Upper lobe of right lung (tissue), 1 donor: ENCODE data around the gene IFNAR1. TPM values are rescaled to one million over a fixed set of nuclear protein-coding genes. Genes with fewer than 3 reads are reported as not detected.
"Not testable (repeated sequence)": the region's sequence is repeated elsewhere in the genome, so short reads cannot be mapped to it uniquely, and the experiment has no call there.

ENCODE experiments used
- ATAC-seq: fragments of 200-7000 bp; cut with Tn5 transposase; one replicate; pipeline ENCODE4 v1.9.1; 2020; ENCODE audit warnings: mild to moderate bottlenecking, moderate library complexity
- DNase-seq: peaks from one replicate; pipeline ENCODE4 v3.0.0-alpha.2; 2020
- H3K27ac ChIP-seq: fragments of 200-600 bp; one replicate; pipeline ENCODE4 v1.8.0; 2022
- H3K27me3 ChIP-seq: fragments of 200-600 bp; one replicate; pipeline ENCODE4 v1.8.0; 2022; ENCODE audit warnings: mild to moderate bottlenecking
- H3K36me3 ChIP-seq: fragments of 200-600 bp; one replicate; pipeline ENCODE4 v1.8.0; 2022
- H3K4me1 ChIP-seq: fragments of 200-600 bp; one replicate; pipeline ENCODE4 v1.8.0; 2022
- H3K4me3 ChIP-seq: fragments of 200-600 bp; one replicate; pipeline ENCODE4 v1.8.0; 2022; ENCODE audit warnings: mild to moderate bottlenecking
- H3K9me3 ChIP-seq: fragments of 200-600 bp; one replicate; pipeline ENCODE4 v1.8.0; 2022
- intact Hi-C: fragments of 100-400 bp; cut with DNase I; formaldehyde crosslinking; loops from one replicate; pipeline ENCODE4 v1.11.0; 2022
- total RNA-seq: library from RNA; stranded (reverse); fragmentation: NEBNext Ultra II Directional; extraction: Animal tissue kit (Norgen Biotek cat#: 25700); gene quantifications from one replicate; pipeline ENCODE4 v1.2.1, GENCODE V29; 2021
- TF ChIP-seq, protein P1 (sequence below): fragments of 200-600 bp; IDR thresholded peaks from one replicate; pipeline ENCODE4 v1.8.0; 2022; ENCODE audit warnings: antibody characterized with exemption
- donor health status: DM: no; HTN: yes; CAD: no; lungs with severe emphysema.

Gene IFNAR1
- total RNA-seq, 1 donor from 2014 or later: 72.1 TPM

DNA sequence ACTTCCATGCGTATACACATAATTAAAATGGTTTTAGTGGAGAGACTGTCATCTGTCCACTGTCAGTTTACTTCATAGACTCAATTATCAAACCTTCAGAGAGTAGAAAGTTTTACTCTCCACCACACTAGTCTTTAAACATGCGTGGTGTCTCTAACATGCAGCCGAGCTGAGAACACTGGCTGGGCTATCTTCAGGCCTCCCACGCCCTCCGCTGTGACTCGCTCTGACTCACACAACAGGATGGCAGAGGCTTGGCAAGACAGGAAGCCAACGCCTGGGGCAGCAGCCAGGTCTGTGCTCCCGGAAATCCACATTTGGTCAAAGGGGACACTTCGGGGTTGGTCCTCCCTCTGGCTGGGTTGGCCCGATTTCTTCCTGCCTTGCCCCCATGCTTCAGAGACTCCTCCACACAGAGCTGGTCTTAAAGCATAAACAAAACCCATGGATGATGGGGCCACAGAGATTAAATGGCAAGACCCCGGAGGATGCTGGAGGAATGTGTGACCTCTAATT, 55.8 kb downstream of the IFNAR1 start:
- TF ChIP-seq, protein P1, sequence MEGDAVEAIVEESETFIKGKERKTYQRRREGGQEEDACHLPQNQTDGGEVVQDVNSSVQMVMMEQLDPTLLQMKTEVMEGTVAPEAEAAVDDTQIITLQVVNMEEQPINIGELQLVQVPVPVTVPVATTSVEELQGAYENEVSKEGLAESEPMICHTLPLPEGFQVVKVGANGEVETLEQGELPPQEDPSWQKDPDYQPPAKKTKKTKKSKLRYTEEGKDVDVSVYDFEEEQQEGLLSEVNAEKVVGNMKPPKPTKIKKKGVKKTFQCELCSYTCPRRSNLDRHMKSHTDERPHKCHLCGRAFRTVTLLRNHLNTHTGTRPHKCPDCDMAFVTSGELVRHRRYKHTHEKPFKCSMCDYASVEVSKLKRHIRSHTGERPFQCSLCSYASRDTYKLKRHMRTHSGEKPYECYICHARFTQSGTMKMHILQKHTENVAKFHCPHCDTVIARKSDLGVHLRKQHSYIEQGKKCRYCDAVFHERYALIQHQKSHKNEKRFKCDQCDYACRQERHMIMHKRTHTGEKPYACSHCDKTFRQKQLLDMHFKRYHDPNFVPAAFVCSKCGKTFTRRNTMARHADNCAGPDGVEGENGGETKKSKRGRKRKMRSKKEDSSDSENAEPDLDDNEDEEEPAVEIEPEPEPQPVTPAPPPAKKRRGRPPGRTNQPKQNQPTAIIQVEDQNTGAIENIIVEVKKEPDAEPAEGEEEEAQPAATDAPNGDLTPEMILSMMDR: no peak
- Histone ChIP-seq H3K9me3 (no peaks in the 10 kb centered on the region), H3K27me3 (no peaks in the 10 kb centered on the region), H3K36me3 (no peaks in the 10 kb centered on the region), H3K4me3 (no peak overlapping the region), H3K4me1 (peaks cover 44% of the 10 kb centered on the region), H3K27ac (peak overlapping the region; percentile 81)
- peak; percentile 96 for ATAC-seq
- intact Hi-C loops: no loop called here
- DNase-seq: peak; percentile 94

DNA sequence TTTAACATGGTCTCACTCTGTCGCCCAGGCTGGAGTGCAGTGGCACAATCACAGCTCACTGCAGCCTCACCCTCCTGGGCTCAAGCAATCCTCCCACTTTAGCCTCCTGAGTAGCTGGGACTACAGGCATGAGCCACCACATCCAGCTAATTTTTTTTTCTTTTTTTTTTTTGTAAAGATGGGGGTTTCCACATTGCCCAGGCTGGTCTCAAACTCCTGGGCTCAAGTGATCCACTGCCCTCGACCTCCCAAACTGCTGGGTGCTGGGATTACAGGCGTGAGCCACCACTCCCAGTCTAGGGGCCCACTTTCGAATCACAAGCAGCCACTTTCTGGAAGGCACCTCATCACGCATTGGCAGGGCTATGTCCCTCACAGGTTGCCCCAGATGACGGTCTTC, 56.6 kb downstream of the IFNAR1 start:
- peaks cover 44% of the 10 kb centered on the region for H3K4me1 ChIP-seq
- intact Hi-C loops: not testable (repeated sequence)

DNA sequence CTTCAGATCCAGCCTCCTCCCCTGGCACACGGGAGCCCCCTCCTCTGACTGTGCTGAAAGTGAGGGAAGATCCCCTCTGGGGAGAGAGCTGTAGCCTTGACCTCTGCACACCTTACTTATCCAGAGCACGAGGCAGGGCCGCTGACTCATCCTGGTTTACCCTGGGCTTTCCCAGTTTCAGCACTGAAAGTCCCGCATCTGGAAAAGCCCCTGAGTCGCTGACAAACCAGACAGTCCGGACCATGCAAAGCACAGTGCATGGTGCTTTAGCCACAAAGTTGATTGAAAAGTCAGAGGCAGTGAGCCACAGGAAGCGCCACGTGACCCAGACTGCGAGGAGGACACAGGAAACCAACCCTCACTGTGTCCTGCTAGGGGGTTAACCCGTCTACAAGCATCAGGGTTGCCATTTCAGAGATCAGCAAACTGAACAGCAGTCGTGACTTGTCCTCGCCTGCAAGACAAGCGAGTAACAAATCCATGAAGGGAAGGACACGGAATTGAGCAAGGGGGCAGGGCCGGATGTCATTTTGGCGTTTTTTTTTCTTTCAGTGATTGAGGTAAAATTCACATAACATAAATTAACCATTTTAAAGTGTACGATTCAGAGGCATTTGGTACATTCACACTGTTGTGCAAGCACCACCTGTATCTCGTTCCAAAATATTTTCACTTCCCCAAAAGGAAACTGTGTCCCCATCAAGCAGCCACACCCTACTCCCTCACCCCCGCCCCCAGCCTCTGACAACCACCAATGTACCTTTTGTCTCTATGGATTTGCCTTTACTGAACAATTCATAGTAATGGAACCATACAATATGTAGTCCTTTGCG, 58.5 kb downstream of the IFNAR1 start:
- intact Hi-C loops: no loop called here
- peak overlapping the region; percentile 37 for H3K4me3 ChIP-seq

More for the DNA sequence above, 56.6 kb downstream of the IFNAR1 start:
- H3K27me3 ChIP-seq, H3K9me3 ChIP-seq, H3K36me3 ChIP-seq, DNase-seq, H3K27ac ChIP-seq, H3K4me3 ChIP-seq, ATAC-seq: not testable (repeated sequence)

DNA sequence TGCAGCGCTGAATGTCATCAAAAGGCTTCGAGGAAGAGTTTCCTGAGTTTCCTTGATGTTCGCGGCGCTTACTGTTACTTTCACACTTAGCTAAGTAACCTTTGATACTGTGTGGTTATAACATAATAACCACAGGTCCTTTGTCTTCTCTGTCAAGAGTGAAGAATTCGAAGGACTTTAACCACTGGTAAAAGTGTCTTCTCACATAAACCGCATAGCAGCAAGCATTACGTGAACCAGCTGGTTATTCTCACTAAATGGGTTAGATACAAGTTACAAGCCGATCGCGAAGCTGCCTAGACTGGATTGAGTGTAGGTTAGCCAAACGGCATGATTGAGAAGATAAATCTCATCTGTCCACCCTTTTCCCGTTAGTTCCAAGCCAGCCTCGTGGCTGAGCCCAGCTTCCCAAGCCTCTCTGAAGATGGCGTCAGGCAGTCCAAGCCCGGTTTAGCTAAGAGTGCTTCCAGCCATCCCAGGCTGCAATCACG, 60.1 kb downstream of the IFNAR1 start:
- H3K36me3 ChIP-seq: no peaks in the 10 kb centered on the region
- H3K27ac ChIP-seq: no peak overlapping the region
- TF ChIP-seq, protein P1: no peak
- intact Hi-C loops: no loop called here
- no peaks in the 10 kb centered on the region for H3K27me3 ChIP-seq
- no peak overlapping the region for H3K4me3 ChIP-seq
- DNase-seq: no peak
- H3K4me1 ChIP-seq: peaks cover 40% of the 10 kb centered on the region
- ATAC-seq: no peak
- H3K9me3 ChIP-seq: no peaks in the 10 kb centered on the region

More for the DNA sequence above, 58.5 kb downstream of the IFNAR1 start:
- peaks cover 44% of the 10 kb centered on the region for H3K4me1 ChIP-seq
- ATAC-seq (peak; percentile 63), DNase-seq (peak; percentile 77)
- TF ChIP-seq, protein P1: no peak
- no peaks in the 10 kb centered on the region for H3K27me3 ChIP-seq
- H3K36me3 ChIP-seq: no peaks in the 10 kb centered on the region
- no peaks in the 10 kb centered on the region for H3K9me3 ChIP-seq
- H3K27ac ChIP-seq: peak overlapping the region; percentile 82

DNA sequence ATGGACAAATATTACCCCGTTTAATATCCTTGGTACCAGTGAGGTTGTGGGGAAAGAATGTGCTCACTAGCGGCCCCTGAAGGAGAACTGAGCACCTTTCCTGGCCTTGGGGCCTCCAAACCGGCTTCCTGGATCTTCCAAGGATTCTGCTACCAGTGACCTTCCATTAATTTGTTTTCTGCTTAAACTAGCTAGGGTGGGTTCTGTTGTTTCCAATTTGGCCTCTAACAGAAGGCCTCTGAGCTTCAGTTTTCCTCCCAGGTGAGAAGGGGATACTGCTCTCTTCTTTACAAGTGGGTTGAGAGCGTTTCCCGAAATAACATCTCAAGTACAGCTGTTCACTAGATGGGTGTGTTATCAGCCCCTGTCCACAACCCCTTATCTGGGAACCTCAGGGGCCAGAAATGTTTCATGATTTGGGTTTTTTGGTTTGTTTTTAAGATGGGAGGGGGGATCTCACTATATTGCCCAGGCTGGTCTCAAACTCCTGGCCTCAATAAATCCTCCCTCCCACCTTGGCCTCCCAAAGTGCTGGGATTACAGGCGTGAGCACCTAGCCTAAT, 61.5 kb downstream of the IFNAR1 start:
- Histone ChIP-seq H3K27ac (no peak overlapping the region), H3K27me3 (no peaks in the 10 kb centered on the region), H3K9me3 (no peaks in the 10 kb centered on the region), H3K4me3 (no peak overlapping the region), H3K36me3 (no peaks in the 10 kb centered on the region), H3K4me1 (peaks cover 27% of the 10 kb centered on the region)
- ATAC-seq: no peak
- no peak for DNase-seq
- TF ChIP-seq, protein P1: no peak
- intact Hi-C loops: no loop called here

DNA sequence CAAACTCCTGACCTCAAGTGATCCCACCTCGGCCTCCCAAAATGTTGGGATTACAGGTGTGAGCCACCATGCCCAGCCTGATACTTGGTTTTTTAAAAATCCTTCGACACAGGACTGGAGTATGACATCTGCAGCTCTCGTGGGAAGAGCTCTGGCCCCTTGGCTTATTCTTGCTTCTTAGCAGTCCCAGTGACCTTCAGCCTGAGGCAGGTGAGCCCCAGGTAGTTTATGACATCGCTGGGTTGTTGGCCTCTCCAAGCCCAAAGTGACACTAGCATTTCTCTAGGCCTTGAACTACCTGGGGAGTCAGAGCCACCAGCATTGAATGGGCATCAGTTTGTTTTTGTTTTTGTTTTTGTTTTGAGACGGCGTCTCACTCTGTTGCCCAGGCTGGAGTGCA, 62.5 kb downstream of the IFNAR1 start:
- no peak overlapping the region for H3K27ac ChIP-seq
- intact Hi-C loops: no loop called here
- H3K4me1 ChIP-seq: peaks cover 20% of the 10 kb centered on the region
- TF ChIP-seq, protein P1: no peak
- no peaks in the 10 kb centered on the region for H3K36me3 ChIP-seq
- H3K9me3 ChIP-seq: no peaks in the 10 kb centered on the region
- no peak overlapping the region for H3K4me3 ChIP-seq
- DNase-seq (no peak), ATAC-seq (no peak)
- no peaks in the 10 kb centered on the region for H3K27me3 ChIP-seq
